NK-92 treated with Interleukin-12 subunit alpha and Interleukin-12 subunit beta, amount 100 ng/mL, for 24 hours (cell line): ENCODE data around the gene TNXB.
"Not testable (repeated sequence)": the region's sequence is repeated elsewhere in the genome, so short reads cannot be mapped to it uniquely, and the experiment has no call there.

Experiments used
- DNase-seq: peaks from one replicate; lab custom pipeline; 2025; lab: John Stamatoyannopoulos, UW

Gene TNXB

DNA sequence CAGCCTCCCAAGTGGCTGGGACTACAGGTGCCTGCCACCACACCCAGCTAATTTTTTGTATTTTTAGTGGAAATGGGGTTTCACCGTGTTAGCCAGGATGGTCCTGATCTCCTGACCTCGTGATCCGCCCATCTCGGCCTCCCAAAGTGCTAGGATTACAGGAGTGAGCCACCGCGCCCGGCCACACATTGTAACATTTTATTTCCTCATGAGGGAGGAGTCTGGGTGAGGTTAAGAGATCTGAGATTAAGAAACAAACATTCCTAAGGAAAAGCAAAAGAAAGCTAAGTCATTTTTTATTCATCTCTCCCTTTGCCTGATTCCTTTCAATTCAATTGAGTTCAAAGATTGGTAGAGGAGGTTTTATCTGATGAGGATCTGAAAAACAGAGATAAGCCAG is 35.1 kb upstream of the TNXB start:
- not testable (repeated sequence) for DNase-seq

DNA sequence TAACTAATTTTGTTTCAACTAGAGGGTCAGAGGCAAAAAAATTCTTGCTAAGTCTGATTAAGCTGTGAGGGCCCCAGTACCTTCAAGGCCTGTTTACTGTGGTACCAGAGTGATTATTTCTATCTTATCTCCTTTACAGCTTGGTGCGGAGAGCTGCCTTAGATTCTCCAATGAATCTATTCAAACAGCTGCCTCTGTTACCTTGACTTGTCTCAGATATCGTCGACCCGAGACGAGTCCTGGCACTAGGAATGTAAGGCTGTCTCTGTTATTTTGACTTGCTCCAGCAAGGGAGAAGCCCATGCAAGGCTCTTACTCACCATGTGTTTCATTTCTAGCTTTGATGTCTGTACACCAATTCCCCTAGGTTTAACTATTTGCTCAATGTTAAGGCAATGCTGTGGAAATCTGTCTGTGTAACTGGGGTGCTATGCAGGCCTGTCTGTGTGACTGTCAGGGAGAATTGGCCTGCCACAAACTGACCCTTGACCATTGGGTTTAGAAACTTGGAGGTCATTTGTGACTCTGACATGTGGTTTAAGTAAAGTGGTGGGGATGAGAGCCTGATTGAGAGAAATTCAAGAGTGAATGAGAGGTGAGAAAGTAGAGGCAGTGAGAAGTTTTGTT is 31.4 kb upstream of the TNXB start:
- DNase-seq = no peak

DNA sequence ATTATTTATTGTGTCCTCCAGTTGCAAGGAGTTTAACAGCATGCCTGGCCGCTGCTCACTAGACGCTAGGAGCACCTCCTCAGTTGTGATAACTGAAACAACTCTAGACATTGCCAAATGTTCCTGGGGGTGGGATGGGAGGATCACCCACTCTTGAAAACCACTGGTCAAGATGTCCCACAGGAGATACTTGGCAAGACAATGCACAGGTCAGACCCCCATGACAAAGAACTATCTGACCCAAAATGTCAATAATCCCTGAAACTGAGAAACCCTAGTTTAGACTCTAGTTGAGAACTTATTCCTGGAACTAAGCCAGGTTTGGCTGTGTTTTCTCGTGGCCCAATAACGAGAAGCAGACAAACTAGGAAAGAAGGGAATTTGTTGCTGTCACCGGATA is 30.5 kb upstream of the TNXB start:
- no peak for DNase-seq

DNA sequence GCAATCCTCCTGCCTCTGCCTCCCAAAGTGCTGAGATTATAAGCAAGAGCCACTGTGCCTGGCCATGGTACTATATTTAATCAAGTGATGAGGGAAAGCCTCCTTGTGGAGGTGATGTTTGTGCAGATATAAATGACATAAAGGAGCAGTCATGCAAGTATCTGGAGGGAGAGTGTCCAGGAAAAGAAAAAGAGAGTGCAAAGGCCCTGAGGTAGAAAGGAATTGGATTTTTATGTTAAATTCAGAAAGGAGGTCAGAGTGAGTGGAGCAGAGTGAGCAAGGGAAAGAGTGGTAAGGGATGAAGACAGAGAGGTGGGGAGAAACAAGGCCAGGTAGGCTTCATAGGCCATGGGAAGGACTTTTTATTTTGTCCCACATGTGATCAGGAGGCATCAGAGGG is 28.3 kb upstream of the TNXB start:
- no peak for DNase-seq

DNA sequence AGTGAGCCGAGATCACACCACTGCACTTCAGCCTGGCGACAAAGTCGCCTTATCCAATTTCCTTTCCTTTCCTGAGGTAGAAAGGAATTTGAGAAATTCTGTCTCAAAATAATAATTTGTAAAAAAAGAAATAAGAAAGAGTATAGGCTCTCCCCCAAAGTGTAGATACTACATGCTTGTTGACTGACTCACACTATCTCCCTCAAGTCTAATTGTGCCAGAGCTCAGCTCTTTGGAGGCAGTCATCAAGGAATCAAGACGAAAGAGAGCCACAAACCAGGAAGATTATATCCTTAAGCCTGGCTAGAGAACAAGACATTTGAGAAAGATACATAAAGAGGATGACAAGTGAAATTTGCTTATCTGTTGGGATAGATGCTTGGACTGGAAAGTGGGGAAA is 24.6 kb upstream of the TNXB start:
- no peak for DNase-seq

DNA sequence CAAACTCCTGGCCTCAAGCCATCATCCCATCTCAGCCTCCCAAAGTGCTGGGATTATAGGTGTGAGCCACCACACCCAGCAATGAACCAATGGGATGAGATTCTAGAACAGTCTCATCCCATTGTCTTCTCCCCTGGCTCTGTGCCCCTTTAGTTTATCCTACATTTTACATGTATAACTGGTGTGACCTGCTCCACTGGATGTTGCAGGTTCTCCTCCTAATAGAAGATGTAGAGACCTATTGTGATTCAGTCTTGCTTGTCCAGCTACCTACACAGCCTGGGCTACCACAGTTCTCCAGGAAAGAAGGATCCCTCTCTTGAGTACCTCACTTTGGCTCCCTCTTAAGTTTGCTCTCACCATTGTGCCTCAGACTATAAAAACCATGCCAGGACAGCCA is 23.0 kb upstream of the TNXB start:
- DNase-seq = no peak

DNA sequence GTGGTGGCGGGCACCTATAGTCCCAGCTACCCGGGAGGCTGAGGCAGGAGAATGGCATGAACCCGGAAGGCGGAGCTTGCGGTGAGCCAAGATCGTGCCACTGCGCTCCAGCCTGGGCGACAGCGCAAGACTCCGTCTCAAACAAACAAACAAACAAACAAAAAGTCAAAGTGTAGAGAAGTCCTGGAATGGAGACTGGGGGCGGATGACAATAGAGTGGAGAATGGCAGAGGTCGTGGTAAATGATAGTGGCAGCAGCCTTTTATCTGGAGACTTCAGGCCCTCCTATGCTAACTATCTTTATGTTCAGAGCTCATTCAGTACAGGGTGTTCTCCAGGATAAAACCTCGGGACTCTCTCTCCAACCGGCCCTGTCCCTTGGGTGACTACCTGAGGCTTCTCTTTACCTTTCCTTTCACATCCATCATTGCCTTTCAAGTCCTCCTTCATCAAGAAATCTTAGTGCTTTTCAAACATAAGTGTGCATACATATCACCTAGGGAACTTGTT is 22.4 kb upstream of the TNXB start:
- no peak for DNase-seq

DNA sequence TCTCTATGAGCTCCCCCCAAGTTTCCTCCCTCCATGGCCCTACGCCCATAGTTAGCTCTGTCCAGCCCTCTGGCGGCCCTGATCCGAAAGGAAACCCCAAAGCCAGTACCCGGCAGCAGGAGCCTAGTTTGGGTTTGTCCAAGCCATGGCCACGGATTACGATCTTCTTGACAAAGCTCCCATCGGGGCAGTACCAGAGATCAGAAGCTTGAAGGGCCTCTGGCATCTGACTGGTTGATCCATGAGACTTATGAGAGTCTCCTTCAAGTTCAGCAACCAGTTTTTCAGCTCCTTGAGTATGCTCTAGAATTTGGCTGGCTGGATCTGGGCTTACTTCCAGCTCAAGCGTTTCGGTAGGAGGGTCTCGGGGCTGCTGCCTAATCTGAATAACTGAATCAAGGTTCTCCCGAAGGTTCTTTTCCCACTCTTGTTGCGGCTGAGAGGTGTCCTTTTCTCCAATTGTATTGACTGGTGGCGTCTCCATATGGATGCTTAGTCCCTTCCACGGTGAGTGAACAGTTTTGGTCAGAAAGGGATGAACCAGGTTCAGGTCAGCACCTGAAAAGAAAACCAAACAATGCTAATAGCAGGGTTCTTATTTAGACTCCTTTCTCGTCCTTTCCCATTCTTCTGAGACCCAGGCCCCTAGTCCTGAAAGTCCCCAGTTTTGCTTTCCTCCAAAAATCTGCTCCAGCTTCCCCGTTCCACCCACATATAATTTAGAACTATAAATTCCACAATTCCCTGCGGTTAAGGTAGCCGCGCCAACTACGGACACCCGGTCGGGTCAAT is 20.4 kb upstream of the TNXB start:
- no peak for DNase-seq

DNA sequence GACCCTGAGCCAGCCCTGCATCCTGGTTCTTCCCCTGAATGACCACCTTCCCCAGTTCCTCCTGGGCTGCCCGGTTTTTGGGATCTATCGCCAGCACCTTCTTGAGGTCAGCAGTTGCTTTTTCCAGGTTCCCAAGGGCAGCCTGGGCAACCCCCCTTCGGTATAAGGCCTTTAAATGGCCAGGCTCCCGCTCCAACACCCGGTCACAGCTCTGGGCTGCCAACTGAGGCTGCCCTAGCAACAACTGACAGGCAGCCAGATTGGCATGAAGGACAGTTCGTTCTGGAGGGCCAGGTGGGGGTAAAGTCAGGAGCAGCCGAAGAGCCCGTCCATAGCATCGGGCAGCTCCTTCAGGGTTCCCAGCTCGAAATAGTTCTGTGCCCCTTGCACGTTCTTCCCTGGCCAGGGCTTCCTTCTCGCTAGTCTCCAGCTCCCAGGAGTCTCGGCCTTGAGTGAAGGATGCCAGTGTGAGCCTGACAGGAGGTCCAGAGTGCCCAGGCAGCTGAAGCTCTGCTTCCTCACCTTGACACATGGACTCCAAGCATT is 19.7 kb upstream of the TNXB start:
- no peak for DNase-seq

DNA sequence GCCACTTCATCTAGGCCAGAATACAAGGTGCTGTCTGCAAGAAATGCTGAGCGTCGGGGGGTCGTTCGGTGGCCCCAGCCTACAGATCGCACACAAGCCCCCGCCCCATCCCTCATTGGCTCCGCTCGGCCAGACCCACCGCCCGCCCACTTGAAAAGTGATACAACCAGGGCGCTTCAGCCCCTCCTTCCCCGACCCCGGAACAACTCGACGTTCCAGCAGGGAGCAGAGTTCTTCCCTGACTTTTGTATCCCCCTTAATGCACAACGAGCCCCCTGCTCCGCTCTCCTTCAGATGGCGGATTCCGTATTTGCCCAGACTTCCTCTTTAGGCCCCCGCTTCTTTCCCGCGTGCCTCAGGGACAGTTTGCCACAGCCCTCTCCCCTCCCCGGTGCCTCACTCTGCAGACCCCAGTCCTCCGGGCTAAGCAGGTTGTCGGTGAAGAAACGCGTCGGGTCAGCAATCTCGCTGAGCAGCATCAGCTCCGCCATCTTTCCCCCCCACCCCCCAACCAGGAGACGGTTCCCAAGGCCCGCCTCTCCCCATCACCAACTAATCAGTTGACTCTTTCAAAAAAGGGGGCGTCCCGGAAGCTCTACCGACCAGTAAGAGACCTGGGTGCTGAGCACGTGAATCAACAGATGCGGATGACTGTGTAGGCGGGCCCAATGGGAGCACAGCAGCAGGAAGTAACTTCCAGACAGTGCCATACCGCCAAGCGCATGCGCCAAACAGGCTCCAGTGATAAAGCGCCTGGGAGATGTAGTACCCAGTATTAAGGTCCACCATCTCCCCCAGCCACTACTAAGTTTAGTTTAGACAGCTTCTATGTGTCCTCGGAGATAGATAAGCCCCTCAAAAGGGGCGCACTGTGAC is 18.8 kb upstream of the TNXB start, which contains the start of gene ATF6B:
ATF6B (minus strand) TSS at position 530 of the 876 bp plus-strand sequence; CDS start at position 491, 39 bp downstream.
- peak; percentile 97 for DNase-seq

DNA sequence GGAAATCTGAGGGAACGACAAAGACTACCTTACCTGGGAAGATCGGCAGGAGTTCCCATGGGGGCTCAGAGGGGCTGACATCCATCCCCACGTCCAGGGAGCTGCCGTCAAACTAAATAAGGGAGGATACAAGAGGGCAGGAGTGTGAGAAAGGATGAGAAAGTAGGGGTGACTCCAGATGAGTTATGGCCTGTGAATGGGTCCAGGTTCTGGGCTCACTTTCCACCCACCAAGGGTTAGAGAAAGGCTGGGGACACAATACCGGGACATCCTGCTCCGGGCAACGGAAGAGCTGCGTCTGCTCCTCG is 18.2 kb upstream of the TNXB start:
- no peak for DNase-seq

DNA sequence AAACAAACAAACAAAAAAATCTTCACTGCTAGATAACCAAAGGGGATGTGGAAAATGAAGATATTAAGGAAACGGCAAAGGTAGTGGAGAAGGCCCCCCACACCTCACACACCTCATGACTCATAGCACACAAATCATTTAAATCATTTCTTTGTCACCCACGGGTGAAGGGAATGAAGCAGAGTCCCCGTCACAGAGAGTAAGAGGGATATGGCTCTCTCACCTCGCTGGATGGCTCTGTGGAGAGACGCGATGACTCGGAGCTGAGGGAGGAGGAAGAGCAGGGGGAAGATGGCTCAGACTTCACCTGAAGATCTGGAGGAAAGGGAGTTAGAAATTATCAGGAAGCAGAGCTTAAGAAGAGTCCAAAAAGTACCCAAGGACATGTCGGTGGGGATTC is 17.7 kb upstream of the TNXB start:
- DNase-seq = no peak

DNA sequence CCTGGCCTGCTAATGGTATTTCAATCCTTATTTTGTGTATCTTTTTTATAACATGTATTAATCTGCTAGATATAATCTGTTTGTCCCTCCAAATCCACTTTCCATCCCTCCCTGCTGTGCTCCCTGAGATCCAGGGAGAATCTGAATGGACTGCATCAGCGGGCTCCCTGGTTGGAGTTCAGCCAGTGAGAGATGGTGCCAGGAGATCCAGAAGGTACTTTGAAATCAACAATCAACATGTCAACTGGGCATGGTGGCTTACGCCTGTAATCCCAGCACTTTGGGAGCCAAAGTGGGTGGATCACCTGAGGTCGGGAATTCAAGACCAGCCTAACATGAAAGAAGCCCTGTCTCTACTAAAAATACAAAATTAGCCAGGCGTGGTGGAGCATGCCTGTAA is 14.5 kb upstream of the TNXB start:
- DNase-seq = no peak

DNA sequence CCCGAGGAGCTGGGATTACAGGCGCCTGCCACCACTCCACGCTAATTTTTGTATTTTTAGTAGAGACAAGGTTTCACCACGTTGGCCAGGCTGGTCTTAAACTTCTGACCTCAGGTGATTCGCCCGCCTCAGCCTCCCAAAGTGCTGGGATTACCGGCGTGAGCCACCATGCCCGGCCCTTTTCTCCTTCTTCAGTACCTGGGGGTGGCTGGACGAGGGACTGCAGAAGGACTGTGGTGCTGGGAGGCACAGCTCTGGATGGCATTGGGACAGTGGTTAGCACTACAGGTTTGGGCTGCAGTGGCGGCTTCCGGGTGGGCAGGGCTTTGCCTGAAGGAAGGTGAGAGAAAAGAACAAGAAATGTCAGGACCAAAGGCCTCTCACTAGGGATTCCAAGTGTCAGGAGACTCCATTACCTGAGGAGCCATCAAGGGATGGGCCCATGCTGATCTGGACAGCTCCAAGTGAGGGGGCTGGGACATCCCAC is 11.5 kb upstream of the TNXB start:
- no peak for DNase-seq

DNA sequence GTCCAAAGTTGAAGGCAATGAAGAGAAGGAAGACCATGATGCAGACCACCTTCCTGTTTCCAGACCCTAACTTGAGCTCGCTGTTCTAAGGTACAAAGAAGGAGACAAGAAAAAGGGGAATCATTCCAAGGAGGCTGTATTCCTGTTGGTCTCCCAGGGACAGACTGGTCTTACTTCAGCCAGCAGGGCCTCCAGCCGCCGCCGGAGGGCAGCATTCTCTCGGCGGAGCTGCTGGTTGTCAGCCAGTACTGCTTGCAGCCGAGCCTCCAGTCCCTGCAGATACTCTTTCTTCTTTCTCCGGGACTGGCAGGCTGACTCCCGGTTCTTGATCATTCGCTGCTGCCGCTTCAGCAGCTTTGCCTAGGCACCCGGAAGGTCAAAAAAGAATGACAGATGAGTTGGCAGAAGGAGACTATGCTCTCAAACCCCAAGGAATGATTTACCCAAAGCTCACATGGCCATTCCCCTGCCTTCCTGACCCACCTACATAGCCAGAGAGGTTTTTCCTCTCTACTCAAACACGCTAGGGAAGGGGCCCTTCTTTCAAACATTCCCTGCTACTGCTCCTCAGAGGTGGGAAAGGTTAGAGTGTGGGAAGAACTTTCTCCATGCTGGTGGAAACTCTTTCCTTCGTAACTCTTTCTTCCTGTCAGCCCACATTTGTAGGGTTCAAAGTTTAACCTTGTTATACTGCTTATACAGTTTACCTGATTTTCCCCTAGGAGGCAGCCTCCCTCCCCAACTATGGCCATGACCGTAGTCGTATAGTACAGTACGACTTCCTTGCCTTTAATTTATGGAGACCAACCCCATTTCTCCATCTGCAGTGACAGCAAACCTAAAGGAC is 9.9 kb upstream of the TNXB start:
- peak; percentile 41 for DNase-seq

DNA sequence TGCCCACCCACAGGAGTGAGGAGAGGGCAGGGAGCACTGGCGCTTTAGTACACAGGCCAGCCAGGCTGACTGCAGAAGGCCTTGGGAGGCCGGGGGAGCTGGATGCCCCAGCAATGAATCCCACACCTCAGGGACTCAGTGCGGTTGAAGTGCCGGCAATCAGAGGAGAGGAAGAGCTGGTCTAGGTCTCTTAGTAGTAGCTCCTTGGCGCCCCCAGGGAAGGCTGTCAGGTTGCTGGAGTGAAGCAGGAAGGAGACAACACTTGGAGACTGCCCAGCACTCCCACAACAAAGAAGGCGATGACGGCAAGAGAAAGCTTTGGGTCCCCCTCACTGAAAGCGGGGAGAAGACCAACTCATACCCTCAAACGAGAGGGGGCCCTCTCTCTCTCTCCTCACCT is 8.3 kb upstream of the TNXB start:
- no peak for DNase-seq

DNA sequence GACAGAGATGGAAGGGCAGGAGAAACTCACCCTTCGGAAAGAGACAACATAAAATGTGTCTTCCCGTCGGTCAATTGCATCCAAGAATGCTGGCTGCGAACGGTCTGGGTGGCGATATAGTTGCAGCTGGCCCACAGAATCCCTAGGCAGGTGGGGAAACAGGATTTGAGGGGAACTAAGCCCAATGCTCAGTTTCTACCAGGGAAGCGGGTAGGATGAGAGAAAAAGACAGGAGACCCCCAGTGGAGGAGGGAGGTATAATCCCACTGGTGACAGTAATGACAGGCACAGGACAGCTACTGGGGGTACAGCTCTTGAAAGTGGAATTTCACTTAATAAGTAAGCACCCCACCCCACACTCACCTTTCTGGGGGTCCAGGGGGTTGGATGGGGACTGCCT is 7.5 kb upstream of the TNXB start:
- no peak for DNase-seq

DNA sequence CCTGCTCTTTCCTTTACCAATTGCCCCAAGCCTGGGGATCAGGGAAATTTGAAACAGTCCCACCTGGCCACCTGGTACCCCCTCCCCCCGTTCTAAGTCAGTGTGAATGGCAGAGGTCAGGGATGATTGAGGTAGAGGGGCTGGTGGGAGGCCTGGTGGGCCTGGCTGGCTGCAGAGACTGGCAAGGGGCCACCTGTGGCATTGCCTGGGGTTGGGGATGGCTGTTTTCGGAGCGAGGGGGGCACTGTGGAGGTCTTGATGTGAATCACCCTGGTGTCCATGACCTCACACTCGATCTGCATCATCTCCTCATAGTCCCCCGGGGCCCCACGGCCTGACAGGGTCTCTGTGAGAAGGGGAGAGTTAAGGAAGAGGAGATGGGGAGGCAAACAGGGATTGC is 6.5 kb upstream of the TNXB start:
- no peak for DNase-seq

DNA sequence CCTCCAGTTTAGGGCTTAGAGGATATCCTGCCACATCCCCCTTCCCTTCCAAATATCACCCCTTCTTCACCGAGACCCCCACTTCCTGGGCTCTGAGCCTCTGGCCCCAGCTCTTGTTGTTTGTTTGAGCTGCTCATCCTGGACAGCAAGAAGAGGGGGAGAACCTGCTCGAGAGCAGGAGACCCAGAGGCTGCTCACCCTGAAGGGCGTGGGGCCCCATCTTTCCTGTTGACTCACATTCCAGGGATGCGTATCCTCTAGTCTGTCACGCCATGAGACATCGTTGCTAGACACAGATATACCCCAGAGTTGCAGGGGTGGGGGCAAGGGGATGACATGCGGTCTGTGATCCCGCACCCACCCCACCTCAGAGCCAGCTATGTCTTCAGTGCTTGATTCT is 5.7 kb upstream of the TNXB start:
- no peak for DNase-seq

DNA sequence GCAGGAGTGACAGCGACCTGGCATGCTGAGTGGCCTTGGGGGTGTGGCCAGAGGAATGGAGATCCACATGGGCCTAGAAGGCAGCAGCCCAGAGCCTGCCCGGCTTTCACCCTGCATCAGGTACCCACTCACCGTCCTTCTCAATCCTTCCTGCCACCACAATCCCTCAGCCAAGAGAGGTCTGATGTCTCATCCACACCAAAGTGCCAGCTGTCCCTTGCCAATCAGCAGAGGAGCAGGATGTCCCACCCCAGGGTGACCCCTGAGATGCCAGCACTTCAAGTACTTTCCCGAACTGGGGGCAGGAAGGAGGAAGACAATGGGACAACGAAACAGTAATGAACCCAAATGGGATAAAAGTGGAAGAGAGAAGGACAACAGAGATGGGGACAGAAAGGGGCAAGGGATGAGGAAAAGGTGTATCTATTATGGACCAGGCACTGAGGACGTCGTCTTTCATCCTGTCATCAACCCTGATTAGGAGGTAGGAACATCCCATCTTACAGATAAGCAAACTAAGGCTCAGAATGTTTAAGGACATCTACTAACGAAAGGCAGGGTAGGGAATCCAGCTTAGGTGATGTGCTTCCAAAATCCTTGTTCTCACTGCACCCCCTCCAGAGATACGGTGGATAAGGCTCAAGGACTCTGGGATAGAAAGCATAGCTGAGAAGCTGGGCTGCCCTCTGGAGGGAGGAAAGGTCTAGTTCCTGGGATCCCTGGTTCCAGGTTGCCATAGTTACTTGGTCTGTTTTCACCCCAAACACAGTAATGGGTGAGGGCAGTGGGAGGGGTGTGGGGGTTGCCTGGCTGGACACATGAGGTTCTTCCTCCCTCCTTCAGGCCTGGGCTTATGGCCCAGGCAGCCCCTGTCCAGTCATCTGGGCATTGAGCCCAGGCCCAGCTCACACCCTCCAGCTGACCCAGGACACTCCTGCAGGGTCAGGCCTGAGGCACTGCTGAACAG is 4.5 kb upstream of the TNXB start:
- no peak for DNase-seq
